CD4-positive, alpha-beta T cell treated with Interleukin-15 for 1 hour (primary cell): Measurements from ENCODE around the gene HNRNPR.
A peak's percentile ranks its signal among the peaks of the same experiment; 100 is the strongest.

Source experiments
- DNase-seq: peaks from one replicate; pipeline ENCODE4 v3.0.0-alpha.2; 2020

The HNRNPR gene

DNA sequence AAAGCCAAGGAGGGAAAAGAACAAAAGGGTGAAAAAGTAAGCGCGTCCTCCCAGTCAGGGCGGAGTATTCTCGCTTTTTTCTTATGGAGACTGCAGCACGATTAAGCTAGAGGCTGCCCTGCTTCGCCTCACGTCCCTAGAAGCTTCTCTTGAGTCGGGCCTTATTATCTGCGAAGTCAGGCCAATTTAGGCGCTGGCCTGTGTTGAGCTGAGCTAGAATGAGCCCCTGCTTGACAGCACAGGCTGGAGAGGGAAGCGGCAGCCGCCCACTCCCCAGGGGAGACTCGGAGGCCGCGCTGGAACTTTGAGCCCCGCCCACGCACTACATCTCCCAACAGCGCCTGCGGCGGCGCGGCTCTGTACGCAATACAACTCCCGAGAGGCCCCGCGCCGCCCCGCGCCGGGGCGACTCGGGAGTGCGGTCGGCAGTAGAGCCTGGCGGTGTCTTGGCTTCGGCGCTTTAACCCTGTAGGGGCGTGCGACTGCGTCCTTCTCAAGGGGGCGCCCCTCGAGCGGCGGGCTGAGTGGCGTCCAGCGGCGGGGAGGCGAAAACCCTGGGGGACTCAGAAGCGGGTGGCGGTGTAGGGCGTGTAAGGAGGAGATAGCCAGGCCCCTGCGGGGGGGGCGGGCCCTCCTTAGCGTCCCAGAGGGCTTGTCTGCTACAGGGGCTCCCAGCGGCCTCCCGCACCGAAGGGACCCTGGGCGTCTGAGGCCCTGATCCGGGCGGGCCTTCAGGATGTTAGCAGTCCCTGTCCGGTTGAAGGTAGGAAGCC is 24.7 kb upstream of the HNRNPR start:
- DNase-seq = peak; percentile 85

GRCh38 chr1:23367791-23368561 is 23.9 kb upstream of the HNRNPR start:
- peak; percentile 98 for DNase-seq

DNA sequence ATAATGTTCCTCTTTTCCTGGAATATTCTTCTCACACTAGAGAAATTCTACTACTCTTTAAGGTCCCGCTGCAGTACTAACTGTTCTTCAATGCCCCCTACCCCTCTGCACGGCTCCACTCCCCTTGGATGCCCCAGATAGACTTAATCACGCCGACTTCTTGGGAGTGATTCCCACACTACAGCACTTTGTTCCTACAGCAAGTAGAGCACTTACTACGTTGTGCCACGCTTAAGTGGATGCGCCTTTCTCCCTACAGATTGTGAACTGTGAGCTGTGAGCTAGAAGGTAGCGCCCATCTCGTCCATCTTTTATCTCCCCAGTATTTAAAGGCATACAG is 23.3 kb upstream of the HNRNPR start:
- no peak for DNase-seq

DNA sequence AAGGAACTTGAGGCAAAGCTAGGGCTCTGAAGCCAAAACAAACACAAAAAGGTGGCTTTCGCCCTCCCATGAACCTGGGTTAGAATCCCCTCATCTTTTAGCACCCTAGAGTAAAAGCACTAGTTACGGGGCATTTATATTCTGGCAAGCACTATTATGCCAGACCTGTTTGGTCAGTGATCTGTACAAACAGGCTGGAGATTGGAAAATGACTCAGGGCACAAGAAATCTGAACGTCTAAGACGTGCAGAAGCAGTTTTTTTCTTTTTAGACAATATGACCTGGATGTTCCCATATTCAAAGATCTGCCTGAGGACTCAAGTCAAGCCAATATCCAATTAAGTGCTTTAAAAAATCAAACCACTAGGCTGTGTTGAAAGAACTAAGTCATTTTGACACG is 22.5 kb upstream of the HNRNPR start:
- DNase-seq = no peak

DNA sequence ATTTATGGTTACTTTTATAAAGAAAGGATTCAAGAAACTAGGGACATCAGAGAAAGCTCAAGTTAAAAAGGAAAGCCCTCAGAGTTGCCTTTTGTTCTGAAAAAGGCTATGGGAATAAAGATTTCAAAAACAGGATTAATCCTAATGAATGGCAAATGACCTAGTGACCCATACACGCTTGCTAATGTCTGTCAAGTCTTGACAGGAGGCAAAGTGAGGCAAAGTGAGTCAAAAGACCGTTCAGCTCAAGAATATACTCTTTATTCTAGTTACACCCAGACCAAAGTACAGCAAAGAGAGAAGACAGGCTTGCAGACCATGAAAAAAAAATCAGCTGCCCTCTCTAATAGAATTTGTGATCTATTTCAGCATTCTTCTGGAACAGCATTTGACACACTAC is 22.1 kb upstream of the HNRNPR start:
- DNase-seq = no peak

DNA sequence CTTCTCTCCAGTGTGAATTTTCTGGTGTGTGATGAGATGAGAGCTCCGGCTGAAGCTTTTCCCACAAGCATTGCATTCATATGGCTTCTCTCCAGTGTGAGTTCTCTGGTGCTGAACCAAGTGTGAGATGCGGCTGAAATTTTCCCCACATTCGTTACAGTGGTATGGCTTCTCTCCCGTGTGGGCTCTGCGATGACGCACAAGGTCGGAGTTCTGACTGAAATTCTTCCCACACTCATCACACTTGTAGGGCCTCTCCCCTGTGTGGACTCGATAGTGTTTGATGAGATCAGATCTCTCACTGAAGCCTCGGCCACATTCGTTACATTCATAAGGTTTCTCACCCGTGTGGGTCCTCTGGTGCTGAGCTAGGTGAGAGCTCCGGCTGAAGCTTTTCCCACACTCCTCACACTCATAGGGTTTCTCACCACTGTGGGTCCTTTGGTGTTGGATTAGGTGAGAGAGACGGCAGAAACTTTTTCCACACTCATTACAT is 18.2 kb upstream of the HNRNPR start:
- DNase-seq = no peak

- no peak for DNase-seq
These were observed 14.3 kb upstream of the HNRNPR start for GRCh38 chr1:23358310-23358875.

DNA sequence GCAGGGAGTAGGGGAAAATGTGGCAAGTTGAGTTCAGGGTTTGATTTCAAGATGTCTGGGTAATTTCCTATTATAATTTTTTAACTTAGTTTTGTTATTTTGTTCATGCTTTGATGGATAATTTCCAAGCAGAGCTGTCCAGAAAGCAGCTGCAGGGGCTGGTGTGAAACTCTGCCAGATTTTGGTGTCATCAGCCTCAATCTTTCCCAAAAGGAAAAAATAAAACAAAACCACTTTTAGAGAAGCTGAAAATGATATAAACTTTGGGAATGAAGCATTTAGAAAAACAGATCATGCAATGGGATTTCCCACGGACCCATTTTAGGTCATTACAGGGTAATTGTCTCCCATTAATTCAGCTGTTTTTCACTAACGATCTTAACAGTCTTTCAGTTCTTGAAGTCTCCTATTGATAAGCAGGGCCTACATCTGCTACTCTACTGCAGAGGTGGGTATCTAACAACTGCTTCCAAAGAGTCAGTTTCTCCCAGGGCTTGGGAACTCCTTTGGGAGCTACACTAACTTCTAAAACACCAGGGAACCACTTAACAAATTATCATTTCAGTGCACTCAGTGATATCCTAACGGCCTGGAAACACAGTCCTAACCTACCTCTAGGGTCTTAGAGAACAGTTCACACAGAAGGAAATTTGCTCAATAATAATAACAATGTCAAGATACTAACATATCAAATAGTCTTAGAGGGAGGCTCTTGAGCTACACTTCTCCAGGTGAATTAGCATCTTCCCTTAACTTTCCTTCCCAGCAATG is 13.2 kb upstream of the HNRNPR start:
- DNase-seq = no peak

DNA sequence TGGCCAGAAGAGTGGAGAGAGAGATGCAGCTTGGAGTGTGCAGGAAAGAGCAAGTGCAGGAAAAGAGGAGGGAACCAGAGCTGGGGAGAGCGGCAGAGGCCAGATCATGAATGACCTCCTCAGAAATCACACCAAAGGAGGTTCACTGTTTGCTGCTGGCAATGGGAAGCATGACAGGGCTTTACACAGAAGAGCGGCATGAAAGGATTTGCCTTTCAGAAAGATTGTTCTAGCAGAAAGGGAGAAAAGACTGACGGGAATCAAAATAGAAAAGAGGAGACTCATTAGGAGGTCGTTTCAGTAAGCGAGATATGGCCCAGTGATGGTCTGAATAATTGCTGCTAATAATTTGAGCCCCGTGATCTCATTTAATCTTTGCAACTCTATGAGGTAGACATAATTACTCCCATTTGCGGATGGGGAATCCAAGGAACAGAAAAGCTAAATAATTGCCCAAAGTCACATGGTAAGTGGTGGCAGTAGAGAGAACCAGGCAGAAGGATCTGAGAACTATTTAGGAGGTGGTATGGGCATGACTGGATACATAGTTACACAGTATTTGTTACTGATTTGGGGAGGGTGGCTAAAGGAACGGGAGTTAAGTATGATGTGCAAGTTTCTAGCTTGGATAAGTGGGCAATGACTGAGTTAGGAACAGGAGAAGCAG is 12.5 kb upstream of the HNRNPR start:
- DNase-seq = no peak

DNA sequence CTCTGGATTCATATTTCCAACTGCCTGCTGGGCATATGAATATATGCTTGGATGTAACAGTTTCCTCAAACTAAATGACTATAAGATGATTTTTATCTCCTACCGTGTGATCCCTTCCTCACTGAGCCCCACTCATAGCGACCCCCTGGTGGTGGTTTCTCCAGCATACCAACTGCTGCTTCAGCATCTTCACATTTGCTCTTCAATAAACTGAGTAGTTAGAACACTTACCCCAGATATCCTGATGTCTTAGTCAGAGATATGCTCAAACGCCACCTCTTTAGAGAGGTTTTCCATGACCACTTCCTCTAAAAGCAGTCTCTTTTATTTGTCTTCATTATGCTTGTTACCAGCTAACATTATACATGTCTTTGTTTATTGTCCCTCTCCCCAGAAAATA is 10.2 kb upstream of the HNRNPR start:
- DNase-seq = no peak

DNA sequence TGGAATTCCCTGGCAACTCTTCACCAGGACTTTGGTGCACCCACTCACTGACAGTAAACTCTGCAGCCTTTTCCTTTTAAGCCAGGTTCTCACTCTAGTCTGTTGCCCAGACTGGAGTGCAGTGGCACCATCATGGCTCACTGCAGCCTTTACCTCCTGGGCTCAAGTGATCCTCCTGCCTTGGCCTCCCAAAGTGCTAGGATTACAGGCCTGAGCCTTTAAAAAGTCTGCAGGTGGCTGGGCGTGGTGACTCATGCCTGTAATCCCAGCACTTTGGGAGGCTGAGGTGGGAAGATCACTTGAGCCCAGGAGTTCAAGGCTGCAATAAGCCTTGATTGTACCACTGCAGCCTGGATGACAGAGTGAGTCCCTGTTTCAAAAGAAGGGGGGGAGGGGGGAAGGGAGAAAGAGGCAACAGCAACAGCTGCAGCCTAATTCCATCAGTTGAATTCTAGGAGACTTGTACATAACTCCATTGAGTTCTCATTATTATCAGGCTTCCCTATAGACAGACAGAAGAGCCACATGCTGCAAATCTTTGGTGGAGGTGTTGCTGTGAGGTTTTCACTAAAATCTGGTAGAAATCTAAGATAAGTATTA is 8.1 kb upstream of the HNRNPR start:
- DNase-seq = no peak

- DNase-seq = no peak
These were observed 1.8 kb upstream of the HNRNPR start for GRCh38 chr1:23345920-23346319.

GRCh38 chr1:23344987-23345472 is 946 bp upstream of the HNRNPR start:
- no peak for DNase-seq

- no peak for DNase-seq
These were observed 618 bp downstream of the HNRNPR start for GRCh38 chr1:23343221-23344110.

DNA sequence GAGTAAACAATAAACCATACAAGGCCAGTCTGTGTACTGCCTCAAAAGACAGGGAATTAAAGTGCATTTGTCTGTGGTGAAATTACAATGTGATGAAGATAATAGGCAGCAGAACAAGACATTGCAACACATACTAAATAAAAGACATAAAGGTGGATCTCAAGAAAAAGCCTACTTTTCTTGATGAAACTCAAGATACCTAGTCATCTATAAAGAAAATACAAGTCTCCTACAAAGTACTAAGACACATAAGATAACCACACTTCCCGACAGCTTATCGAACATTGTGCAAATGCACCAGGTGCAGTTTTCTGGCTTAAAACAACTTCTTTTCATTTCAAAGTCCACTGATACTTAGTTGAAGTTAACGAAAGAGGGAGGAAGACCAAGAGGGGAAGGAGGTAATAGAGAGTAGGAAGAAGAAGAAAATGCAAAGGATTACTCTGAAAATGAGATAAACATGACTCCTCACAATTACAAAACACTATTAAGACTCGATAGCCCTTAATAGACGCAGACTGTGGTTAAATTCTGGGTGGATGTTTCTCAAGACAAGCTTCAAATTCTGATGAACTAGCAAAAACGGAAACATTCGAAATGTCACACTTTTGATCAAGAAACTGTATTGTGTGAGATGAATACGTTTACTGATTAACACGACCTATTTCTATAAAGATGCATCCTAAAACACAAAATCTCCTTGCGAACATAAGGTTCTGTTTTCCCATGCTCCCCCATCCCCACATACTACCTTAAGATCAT is 2.0 kb downstream of the HNRNPR start:
- no peak for DNase-seq

DNA sequence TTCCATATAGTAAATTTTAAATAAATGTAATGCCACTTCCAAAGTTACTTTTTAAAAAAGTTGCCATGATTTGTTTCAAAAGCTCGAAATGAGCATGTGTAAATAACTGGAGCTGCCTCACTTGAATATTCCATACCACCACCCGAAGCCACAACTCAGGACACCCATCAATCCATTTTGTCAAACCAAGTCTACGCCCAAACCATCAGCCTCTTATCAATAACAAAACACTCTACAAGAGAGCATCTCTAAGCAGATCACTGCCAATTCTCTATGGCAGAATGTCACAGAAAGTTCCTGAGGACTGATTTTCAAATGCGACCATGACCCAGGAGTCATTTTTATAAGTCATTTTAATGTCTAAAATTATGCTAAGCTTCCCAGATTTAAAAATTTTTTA is 4.5 kb downstream of the HNRNPR start:
- no peak for DNase-seq

DNA sequence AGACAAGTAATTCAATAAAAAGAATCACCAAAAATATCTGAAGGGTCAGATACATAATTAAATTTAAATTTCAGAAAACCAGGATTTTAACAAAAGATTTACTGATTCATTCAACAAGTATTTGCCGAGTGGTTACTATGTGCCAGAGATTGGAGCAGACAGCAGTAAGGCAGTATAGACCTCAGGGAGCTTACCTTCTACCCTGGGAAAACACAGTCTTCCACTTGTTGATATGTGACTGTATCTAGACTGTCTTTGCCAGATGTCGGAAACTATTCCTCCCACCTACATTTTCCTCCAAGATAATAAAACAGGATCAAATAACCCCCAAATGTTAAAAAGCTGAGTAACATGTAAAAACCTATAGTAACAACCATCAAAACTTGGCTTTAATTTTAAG is 6.2 kb downstream of the HNRNPR start:
- no peak for DNase-seq

- no peak for DNase-seq
These were observed 12.4 kb downstream of the HNRNPR start for GRCh38 chr1:23331713-23332112.

DNA sequence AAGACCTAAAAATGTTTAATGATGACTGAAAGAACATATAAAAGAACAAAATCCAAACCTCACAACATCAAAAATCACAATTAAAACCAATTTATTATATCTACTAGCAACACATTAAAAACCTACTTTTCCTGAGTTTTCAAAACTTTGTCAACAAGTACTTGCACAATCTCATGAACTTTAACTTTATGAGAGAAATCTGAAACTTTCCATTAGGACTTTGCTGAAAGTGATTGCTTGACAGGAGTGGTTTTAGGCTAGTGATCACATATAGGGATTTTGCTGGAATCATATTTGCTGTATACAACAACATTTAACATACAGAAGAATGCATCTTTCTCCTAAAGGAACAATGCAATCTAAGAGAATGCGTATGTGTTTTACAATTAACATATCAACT is 13.2 kb downstream of the HNRNPR start:
- DNase-seq = no peak

DNA sequence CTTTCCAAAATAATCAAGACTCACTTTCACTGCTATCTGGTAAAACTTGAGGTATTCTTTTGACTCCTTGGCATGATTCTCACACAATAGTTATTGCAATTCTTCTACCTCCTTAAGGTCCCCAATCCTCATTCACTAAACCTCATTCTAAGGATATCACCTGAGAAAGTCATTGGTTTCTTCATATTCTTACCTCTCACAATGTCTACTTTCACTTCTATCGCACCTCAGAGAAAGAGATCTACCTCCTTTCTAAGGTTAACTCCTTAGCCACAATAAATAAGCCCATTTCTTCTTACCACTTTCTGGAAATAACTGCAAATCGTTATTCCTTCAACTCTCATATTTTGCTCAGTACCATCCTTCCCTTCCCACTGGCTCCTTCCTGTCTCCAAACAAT is 18.7 kb downstream of the HNRNPR start:
- DNase-seq = no peak
